ENCODE measurements around the gene SACS. TPM values are rescaled to one million over a fixed set of nuclear protein-coding genes. Genes with fewer than 3 reads are reported as not detected.

The SACS gene
- total RNA-seq, 1 experiment from 2014 or later: 33.4 TPM

DNA sequence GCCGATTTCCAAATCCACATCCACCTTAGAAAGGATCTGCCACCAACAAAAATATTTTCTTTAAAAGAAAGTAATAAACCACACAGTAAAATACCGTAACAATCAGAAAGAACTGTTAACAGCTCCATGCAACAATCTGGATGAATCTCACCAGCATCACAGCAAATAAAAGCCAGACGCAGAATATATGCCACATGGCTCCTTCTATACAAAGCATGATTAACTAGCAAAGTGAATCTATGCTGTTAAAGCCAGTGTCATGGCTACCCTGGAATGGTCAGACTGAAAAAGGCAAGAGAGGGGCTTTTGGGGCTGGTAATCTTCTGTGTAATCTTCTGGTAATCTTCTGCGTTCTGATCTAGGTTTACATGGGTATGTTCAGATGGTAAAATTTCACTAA, 81.3 kb downstream of the SACS start:
- no TSS peak for BruUV-seq (replicated peaks)
- no peak for TF ChIP-seq ELF1 (IDR thresholded peaks at IDR 0.05; ENCODE audit: borderline replicate concordance, low read depth)
- intact Hi-C loops (cut with micrococcal nuclease): no loop called here

DNA sequence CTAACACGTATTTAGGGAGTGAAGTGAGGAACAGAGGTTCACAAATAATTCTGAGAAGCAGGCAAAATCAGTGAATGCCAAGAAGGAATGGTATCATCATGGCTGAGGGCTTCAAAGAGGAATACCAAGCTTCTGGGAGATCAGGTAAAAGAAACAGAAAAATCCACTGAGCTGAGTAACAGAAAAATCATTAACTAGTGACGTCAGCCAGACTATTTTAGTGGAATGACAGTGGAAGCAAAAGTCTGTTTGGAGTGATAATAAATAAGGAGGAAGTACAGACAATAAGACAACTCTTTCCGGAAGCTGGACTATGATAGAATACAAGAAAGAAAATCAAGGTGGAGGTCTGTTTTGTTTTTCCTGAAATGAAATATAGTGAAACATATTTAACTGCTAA, 83.5 kb downstream of the SACS start:
- DNase-seq (ENCODE audit: low read depth, low spot score) (no peak), ATAC-seq (no peak)
- POLR2A ChIA-PET: no interaction called here
- H2AFZ ChIP-seq (ENCODE audit: low read depth, low read length, poor library complexity, severe bottlenecking): no peak overlapping the region
- CTCF ChIA-PET: no interaction called here
- intact Hi-C loops (cut with micrococcal nuclease): no loop called here
- H3K27me3 ChIP-seq (ENCODE audit: insufficient read depth, low read length): no peaks in the 10 kb centered on the region
- no peaks in the 10 kb centered on the region for H3K9me3 ChIP-seq (ENCODE audit: control insufficient read depth in 1 of 2, insufficient read depth in 1 of 2, low read depth in 1 of 2, low read length in 2 of 2)
- no peaks in the 10 kb centered on the region for H3K4me1 ChIP-seq (ENCODE audit: control insufficient read depth in 1 of 2, insufficient read depth in 2 of 2, low read length in 2 of 2)
- H3K79me2 ChIP-seq (ENCODE audit: insufficient read depth, low read length): peaks cover 66% of the 10 kb centered on the region
- no peaks in the 10 kb centered on the region; the same call in 1 of the 2 replicates for H4K20me1 ChIP-seq (ENCODE audit: insufficient read depth)
- H3K4me3 ChIP-seq (replicated peaks in 1 of 2; ENCODE audit: low read depth in 1 of 2, low read length in 2 of 2): no peak overlapping the region
- no TSS peak for BruUV-seq (replicated peaks)
- no peak overlapping the region for H3K4me2 ChIP-seq (ENCODE audit: low read length)
- RAD21 ChIA-PET (ENCODE audit: low non-redundant PET in 1 of 2, low total read pairs in 2 of 2, uncharacterized antibody in 2 of 2, unreplicated experiment in 2 of 2): no interaction called here
- no peak overlapping the region for H3K27ac ChIP-seq (ENCODE audit: low read depth, low read length)
- H3K9me2 ChIP-seq (ENCODE audit: insufficient read depth): no peaks in the 10 kb centered on the region
- peaks cover 12 to 20% of the 10 kb centered on the region in 2 experiments for H3K36me3 ChIP-seq (ENCODE audit: control insufficient read depth in 1 of 2, insufficient read depth in 2 of 2, low read length in 2 of 2)
- no peak overlapping the region for H3K9ac ChIP-seq (ENCODE audit: low read length)
- TF ChIP-seq, protein P1, sequence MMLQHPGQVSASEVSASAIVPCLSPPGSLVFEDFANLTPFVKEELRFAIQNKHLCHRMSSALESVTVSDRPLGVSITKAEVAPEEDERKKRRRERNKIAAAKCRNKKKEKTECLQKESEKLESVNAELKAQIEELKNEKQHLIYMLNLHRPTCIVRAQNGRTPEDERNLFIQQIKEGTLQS (IDR thresholded peaks at IDR 0.05): no peak
- TF ChIP-seq TCF7L2 (IDR thresholded peaks at IDR 0.05; ENCODE audit: borderline replicate concordance, extremely low read depth, insufficient read depth, insufficient read length) (no peak), POLR2A (IDR thresholded peaks at IDR 0.05; ENCODE audit: borderline replicate concordance, extremely low read depth, insufficient read depth, insufficient read length) (no peak), JUND (IDR thresholded peaks at IDR 0.05) (no peak), EZH2phosphoT487 (IDR thresholded peaks at IDR 0.05; ENCODE audit: borderline replicate concordance) (no peak), SIN3A (IDR thresholded peaks at IDR 0.05; ENCODE audit: low read depth) (no peak), EZH2 (IDR thresholded peaks at IDR 0.05) (no peak), YY1 (IDR thresholded peaks at IDR 0.05; ENCODE audit: extremely low read depth, insufficient replicate concordance, low read depth, low read length) (no peak), FOSL1 (IDR thresholded peaks at IDR 0.05; ENCODE audit: low read depth) (no peak), CBX3 (IDR thresholded peaks at IDR 0.05; ENCODE audit: low read depth) (no peak), ZFX (IDR thresholded peaks at IDR 0.05) (no peak), RAD21 (IDR thresholded peaks at IDR 0.05; ENCODE audit: low read depth) (no peak), CEBPB (IDR thresholded peaks at IDR 0.05; ENCODE audit: low read depth) (no peak), SRF (IDR thresholded peaks at IDR 0.05; ENCODE audit: low read depth) (no peak)
- TF ChIP-seq, protein P2, sequence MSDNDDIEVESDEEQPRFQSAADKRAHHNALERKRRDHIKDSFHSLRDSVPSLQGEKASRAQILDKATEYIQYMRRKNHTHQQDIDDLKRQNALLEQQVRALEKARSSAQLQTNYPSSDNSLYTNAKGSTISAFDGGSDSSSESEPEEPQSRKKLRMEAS (IDR thresholded peaks at IDR 0.05): no peak
- TF ChIP-seq, protein P3, sequence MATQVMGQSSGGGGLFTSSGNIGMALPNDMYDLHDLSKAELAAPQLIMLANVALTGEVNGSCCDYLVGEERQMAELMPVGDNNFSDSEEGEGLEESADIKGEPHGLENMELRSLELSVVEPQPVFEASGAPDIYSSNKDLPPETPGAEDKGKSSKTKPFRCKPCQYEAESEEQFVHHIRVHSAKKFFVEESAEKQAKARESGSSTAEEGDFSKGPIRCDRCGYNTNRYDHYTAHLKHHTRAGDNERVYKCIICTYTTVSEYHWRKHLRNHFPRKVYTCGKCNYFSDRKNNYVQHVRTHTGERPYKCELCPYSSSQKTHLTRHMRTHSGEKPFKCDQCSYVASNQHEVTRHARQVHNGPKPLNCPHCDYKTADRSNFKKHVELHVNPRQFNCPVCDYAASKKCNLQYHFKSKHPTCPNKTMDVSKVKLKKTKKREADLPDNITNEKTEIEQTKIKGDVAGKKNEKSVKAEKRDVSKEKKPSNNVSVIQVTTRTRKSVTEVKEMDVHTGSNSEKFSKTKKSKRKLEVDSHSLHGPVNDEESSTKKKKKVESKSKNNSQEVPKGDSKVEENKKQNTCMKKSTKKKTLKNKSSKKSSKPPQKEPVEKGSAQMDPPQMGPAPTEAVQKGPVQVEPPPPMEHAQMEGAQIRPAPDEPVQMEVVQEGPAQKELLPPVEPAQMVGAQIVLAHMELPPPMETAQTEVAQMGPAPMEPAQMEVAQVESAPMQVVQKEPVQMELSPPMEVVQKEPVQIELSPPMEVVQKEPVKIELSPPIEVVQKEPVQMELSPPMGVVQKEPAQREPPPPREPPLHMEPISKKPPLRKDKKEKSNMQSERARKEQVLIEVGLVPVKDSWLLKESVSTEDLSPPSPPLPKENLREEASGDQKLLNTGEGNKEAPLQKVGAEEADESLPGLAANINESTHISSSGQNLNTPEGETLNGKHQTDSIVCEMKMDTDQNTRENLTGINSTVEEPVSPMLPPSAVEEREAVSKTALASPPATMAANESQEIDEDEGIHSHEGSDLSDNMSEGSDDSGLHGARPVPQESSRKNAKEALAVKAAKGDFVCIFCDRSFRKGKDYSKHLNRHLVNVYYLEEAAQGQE (IDR thresholded peaks at IDR 0.05; ENCODE audit: low read depth): no peak
- TF ChIP-seq, protein P4, sequence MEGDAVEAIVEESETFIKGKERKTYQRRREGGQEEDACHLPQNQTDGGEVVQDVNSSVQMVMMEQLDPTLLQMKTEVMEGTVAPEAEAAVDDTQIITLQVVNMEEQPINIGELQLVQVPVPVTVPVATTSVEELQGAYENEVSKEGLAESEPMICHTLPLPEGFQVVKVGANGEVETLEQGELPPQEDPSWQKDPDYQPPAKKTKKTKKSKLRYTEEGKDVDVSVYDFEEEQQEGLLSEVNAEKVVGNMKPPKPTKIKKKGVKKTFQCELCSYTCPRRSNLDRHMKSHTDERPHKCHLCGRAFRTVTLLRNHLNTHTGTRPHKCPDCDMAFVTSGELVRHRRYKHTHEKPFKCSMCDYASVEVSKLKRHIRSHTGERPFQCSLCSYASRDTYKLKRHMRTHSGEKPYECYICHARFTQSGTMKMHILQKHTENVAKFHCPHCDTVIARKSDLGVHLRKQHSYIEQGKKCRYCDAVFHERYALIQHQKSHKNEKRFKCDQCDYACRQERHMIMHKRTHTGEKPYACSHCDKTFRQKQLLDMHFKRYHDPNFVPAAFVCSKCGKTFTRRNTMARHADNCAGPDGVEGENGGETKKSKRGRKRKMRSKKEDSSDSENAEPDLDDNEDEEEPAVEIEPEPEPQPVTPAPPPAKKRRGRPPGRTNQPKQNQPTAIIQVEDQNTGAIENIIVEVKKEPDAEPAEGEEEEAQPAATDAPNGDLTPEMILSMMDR (IDR thresholded peaks at IDR 0.05 in 2 of 3, conservative IDR thresholded peaks at IDR 0.05 in 1 of 3; ENCODE audit: borderline replicate concordance in 1 of 3, insufficient read depth in 1 of 3, low read depth in 2 of 3, low read length in 2 of 3): no peak

More for the DNA sequence above, 81.3 kb downstream of the SACS start:
- Histone ChIP-seq H3K9me2 (ENCODE audit: insufficient read depth) (no peaks in the 10 kb centered on the region), H3K36me3 (ENCODE audit: control insufficient read depth in 1 of 2, insufficient read depth in 2 of 2, low read length in 2 of 2) (peaks cover 25 to 28% of the 10 kb centered on the region in 2 experiments), H4K20me1 (ENCODE audit: insufficient read depth) (no peaks in the 10 kb centered on the region; the same call in 1 of the 2 replicates), H3K79me2 (ENCODE audit: insufficient read depth, low read length) (peaks cover 50% of the 10 kb centered on the region), H3K9ac (ENCODE audit: low read length) (no peak overlapping the region), H3K4me2 (ENCODE audit: low read length) (no peak overlapping the region), H3K4me3 (replicated peaks in 1 of 2; ENCODE audit: low read depth in 1 of 2, low read length in 2 of 2) (no peak overlapping the region), H2AFZ (ENCODE audit: low read depth, low read length, poor library complexity, severe bottlenecking) (no peak overlapping the region), H3K4me1 (ENCODE audit: control insufficient read depth in 1 of 2, insufficient read depth in 2 of 2, low read length in 2 of 2) (no peaks in the 10 kb centered on the region), H3K27me3 (ENCODE audit: insufficient read depth, low read length) (no peaks in the 10 kb centered on the region), H3K27ac (ENCODE audit: low read depth, low read length) (no peak overlapping the region), H3K9me3 (ENCODE audit: control insufficient read depth in 1 of 2, insufficient read depth in 1 of 2, low read depth in 1 of 2, low read length in 2 of 2) (no peaks in the 10 kb centered on the region)
- CTCF ChIA-PET: no interaction called here
- RAD21 ChIA-PET (ENCODE audit: low non-redundant PET in 1 of 2, low total read pairs in 2 of 2, uncharacterized antibody in 2 of 2, unreplicated experiment in 2 of 2): no interaction called here
- ATAC-seq: no peak
- DNase-seq (ENCODE audit: low read depth, low spot score): no peak
- POLR2A ChIA-PET: no interaction called here
